GM12878 (cell line): ENCODE measurements around the gene GNG13. TPM values are rescaled to one million over a fixed set of nuclear protein-coding genes. Genes with fewer than 3 reads are reported as not detected.
A peak's percentile ranks its signal among the peaks of the same experiment; 100 is the strongest.

Experiments
- ATAC-seq: fragments of 200-7000 bp; cut with Tn5 transposase; 3 replicates; pipeline ENCODE4 v1.9.1; 2020; ENCODE audit warnings: mild to moderate bottlenecking, moderate library complexity
- BruUV-seq: library from RNA; stranded (reverse); fragments of 400-500 nt; replicated peaks from 2 replicates; lab custom pipeline; 2021; lab: Mats Ljungman, UMichigan
- CTCF ChIA-PET: fragments of 300-600 bp; sonication (Branson Sonifier 250); formaldehyde crosslinking; extraction: SDS; loops from one replicate; lab custom pipeline; 2021; ENCODE audit warnings: inconsistent platforms; lab: Yijun Ruan, JAX
- POLR2A ChIA-PET: fragments of 350-600 bp; formaldehyde crosslinking; extraction: SDS; loops from one replicate; lab custom pipeline; 2021; ENCODE audit warnings: inconsistent platforms; lab: Charles Lee
- RAD21 ChIA-PET: fragments of 300-600 bp; sonication (Branson Sonifier 250); formaldehyde crosslinking; loops from one replicate; lab custom pipeline; 2023; ENCODE audit warnings: antibody characterized with exemption; ENCODE audit not compliant: unreplicated experiment; lab: Charles Lee
- SMC1A ChIA-PET: fragments of 300-600 bp; sonication (Branson Sonifier 250); formaldehyde crosslinking; loops from one replicate; lab custom pipeline; 2023; ENCODE audit not compliant: unreplicated experiment, uncharacterized antibody; lab: Charles Lee
- DNase-seq: peaks from one replicate; pipeline ENCODE4 v3.0.0-alpha.2; 2011; ENCODE audit warnings: low read depth, low spot score
- FAIRE-seq: peaks from 3 replicates; lab custom pipeline; 2011; peaks lifted over from hg19 to GRCh38; lab: Jason Lieb, UNC
- H2AFZ ChIP-seq: 2 replicates; pipeline ENCODE4 v1.6.0; 2011; ENCODE audit warnings: low read depth, low read length, control low read depth; ENCODE audit not compliant: control insufficient read depth
- H3K27ac ChIP-seq: 2 replicates; pipeline ENCODE4 v1.5.1; 2011; ENCODE audit warnings: control low read depth; ENCODE audit not compliant: control insufficient read depth, insufficient read depth
- H3K27me3 ChIP-seq, 2 experiments: replicated peaks in 1 of 2; 2 replicates each; pipeline versions ENCODE4 v1.6.0 to v1.6.1; 2011; ENCODE audit warnings: low read length in 1 of 2; ENCODE audit not compliant: control insufficient read depth in 2 of 2, insufficient read depth in 2 of 2
- H3K36me3 ChIP-seq, 2 experiments: 2 replicates each; pipeline ENCODE4 v1.5.1; 2011; ENCODE audit warnings: low read length in 1 of 2; ENCODE audit not compliant: control insufficient read depth in 2 of 2, insufficient read depth in 2 of 2
- H3K4me1 ChIP-seq: 2 replicates; pipeline ENCODE4 v1.6.1; 2011; ENCODE audit warnings: mild to moderate bottlenecking, low read length, moderate library complexity, mixed read lengths; ENCODE audit not compliant: control insufficient read depth, insufficient read depth
- H3K4me2 ChIP-seq: 2 replicates; pipeline ENCODE4 v1.6.0; 2011; ENCODE audit warnings: control low read depth; ENCODE audit not compliant: control insufficient read depth, insufficient read depth
- H3K4me3 ChIP-seq: fragments of 200-600 bp; sonication (generic); 2 replicates; pipeline ENCODE4 v1.5.1; 2016
- H3K79me2 ChIP-seq: 2 replicates; pipeline ENCODE4 v1.6.0; 2011; ENCODE audit warnings: low read length; ENCODE audit not compliant: control insufficient read depth, insufficient read depth
- H3K9ac ChIP-seq: 2 replicates; pipeline ENCODE4 v1.8.0; 2011; ENCODE audit warnings: low read length, control low read depth, mixed read lengths; ENCODE audit not compliant: control insufficient read depth, insufficient read depth
- H3K9me3 ChIP-seq: replicated peaks from 3 replicates; pipeline ENCODE4 v1.5.1; 2011; ENCODE audit warnings: mild to moderate bottlenecking, low read length; ENCODE audit not compliant: control insufficient read depth, insufficient read depth
- H4K20me1 ChIP-seq: 2 replicates; pipeline ENCODE4 v1.6.0; 2011; ENCODE audit not compliant: control insufficient read depth, insufficient read depth
- MTA3 ChIP-seq: IDR thresholded peaks from 2 replicates; pipeline ENCODE4 v1.6.1; 2012; ENCODE audit warnings: low read length, inconsistent platforms, borderline replicate concordance
- TARDBP ChIP-seq: IDR thresholded peaks from 2 replicates; pipeline ENCODE4 v1.6.1; 2016; ENCODE audit warnings: borderline replicate concordance
- WGBS: methylation state at CpG from one replicate; pipeline ENCODE4 v1.1.6; 2016; ENCODE audit warnings: low lambda C conversion rate; ENCODE audit not compliant: insufficient replicate concordance, insufficient coverage; ENCODE audit errors: missing lambda C conversion rate; 5-methylcytosine and 5-hydroxymethylcytosine counted together
- in situ Hi-C: fragments of 300-500 bp; cut with MboI; formaldehyde crosslinking; loops from 9 replicates; pipeline ENCODE4 v1.14.3; 2018; ENCODE audit warnings: mixed read lengths
- intact Hi-C: fragments of 100-400 bp; cut with micrococcal nuclease; formaldehyde crosslinking; loops from one replicate; pipeline ENCODE4 v1.14.2; 2022; ENCODE audit not compliant: unreplicated experiment
- polyA plus RNA-seq, 11 experiments: library from polyadenylated mRNA; depleted of rRNA in 4 of 11; unstranded in 6 of 11; stranded (reverse) in 5 of 11; fragments of >200 nt; fragmentation: Nextera tagmentation in 4 of 11; fragmentation: Illumina TruSeq in 1 of 11; extraction: Ambion mirVana in 4 of 11; extraction: Trizol in 1 of 11; gene quantifications; 1 replicate in 1 of 11; 2 replicates in 10 of 11; pipeline versions ENCODE4 v1.2.1 to v1.2.3, GENCODE V29; 2011 to 2016; ENCODE audit warnings: inconsistent platforms in 2 of 11, missing spikeins in 2 of 11, low read depth in 1 of 11
- total RNA-seq, 4 experiments: library from RNA; depleted of rRNA in 3 of 4; stranded (reverse); fragments of >200 nt in 3 of 4; fragmentation: Illumina TruSeq in 1 of 4; extraction: Trizol in 1 of 4; gene quantifications; 2 replicates each; pipeline versions ENCODE4 v1.2.1 to v1.2.3, GENCODE V29; 2013 to 2021
- TF ChIP-seq, protein P1 (sequence below): IDR thresholded peaks from 2 replicates; pipeline ENCODE4 v1.6.1; 2012; ENCODE audit warnings: low read depth, low read length, improper control_type of control experiment
- TF ChIP-seq, protein P2 (sequence below): fragments of 450-650 bp; IDR thresholded peaks from 2 replicates; pipeline ENCODE4 v1.6.1; 2017; ENCODE audit warnings: mild to moderate bottlenecking, moderate library complexity

Gene GNG13
- total and polyA plus RNA-seq, 10 of the 15 experiments (the other 5 are each of a cell fraction or from before 2014, with no cell fraction given) = not detected

DNA sequence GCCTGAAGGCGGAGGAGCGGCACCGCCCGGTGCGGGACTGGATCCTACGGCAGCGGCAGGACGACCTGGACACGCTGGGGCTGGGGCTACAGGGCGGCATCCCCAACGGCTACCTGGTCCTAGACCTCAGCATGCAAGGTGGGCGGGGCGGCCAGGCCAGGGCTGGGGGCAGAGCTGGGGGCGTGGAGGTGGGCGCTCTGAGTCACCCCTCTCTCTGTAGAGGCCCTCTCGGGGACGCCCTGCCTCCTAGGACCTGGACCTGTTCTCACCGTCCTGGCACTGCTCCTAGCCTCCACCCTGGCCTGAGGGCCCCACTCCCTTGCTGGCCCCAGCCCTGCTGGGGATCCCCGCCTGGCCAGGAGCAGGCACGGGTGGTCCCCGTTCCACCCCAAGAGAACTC is 32.1 kb downstream of the GNG13 start:
- Histone ChIP-seq H4K20me1 (no peaks in the 10 kb centered on the region), H3K4me3 (no peak overlapping the region), H3K36me3 (no peaks in the 10 kb centered on the region), H3K27ac (no peak overlapping the region), H3K9me3 (no peaks in the 10 kb centered on the region), H3K9ac (no peak overlapping the region), H2AFZ (no peak overlapping the region), H3K4me2 (no peak overlapping the region), H3K79me2 (no peaks in the 10 kb centered on the region), H3K27me3 (no peaks in the 10 kb centered on the region), H3K4me1 (no peaks in the 10 kb centered on the region)
- intact Hi-C loops = no loop called here
- 53% methylated on average over 20 of the region's 21 CpGs for WGBS
- ChIA-PET RAD21 (no interaction called here), POLR2A (no interaction called here), CTCF (no interaction called here), SMC1A (no interaction called here)
- FAIRE-seq (no peak), ATAC-seq (peak; percentile 47), DNase-seq (no peak)
- in situ Hi-C loops = no loop called here
- BruUV-seq = no TSS peak
- TF ChIP-seq MTA3 = no peak
- TF ChIP-seq, protein P1, sequence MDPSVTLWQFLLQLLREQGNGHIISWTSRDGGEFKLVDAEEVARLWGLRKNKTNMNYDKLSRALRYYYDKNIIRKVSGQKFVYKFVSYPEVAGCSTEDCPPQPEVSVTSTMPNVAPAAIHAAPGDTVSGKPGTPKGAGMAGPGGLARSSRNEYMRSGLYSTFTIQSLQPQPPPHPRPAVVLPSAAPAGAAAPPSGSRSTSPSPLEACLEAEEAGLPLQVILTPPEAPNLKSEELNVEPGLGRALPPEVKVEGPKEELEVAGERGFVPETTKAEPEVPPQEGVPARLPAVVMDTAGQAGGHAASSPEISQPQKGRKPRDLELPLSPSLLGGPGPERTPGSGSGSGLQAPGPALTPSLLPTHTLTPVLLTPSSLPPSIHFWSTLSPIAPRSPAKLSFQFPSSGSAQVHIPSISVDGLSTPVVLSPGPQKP = no peak
- TF ChIP-seq, protein P2, sequence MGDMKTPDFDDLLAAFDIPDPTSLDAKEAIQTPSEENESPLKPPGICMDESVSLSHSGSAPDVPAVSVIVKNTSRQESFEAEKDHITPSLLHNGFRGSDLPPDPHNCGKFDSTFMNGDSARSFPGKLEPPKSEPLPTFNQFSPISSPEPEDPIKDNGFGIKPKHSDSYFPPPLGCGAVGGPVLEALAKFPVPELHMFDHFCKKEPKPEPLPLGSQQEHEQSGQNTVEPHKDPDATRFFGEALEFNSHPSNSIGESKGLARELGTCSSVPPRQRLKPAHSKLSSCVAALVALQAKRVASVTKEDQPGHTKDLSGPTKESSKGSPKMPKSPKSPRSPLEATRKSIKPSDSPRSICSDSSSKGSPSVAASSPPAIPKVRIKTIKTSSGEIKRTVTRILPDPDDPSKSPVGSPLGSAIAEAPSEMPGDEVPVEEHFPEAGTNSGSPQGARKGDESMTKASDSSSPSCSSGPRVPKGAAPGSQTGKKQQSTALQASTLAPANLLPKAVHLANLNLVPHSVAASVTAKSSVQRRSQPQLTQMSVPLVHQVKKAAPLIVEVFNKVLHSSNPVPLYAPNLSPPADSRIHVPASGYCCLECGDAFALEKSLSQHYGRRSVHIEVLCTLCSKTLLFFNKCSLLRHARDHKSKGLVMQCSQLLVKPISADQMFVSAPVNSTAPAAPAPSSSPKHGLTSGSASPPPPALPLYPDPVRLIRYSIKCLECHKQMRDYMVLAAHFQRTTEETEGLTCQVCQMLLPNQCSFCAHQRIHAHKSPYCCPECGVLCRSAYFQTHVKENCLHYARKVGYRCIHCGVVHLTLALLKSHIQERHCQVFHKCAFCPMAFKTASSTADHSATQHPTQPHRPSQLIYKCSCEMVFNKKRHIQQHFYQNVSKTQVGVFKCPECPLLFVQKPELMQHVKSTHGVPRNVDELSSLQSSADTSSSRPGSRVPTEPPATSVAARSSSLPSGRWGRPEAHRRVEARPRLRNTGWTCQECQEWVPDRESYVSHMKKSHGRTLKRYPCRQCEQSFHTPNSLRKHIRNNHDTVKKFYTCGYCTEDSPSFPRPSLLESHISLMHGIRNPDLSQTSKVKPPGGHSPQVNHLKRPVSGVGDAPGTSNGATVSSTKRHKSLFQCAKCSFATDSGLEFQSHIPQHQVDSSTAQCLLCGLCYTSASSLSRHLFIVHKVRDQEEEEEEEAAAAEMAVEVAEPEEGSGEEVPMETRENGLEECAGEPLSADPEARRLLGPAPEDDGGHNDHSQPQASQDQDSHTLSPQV = no peak
- no peak for TF ChIP-seq TARDBP
